Effector memory CD8-positive, alpha-beta T cell (primary cell): ENCODE measurements around the gene MLST8.
"Not testable (repeated sequence)": the region's sequence is repeated elsewhere in the genome, so short reads cannot be mapped to it uniquely, and the experiment has no call there.

Experiments used
- ATAC-seq: fragments of 150-1000 bp; cut with Tn5 transposase; replicated peaks from 2 replicates; pipeline ENCODE4 v1.10.0; 2021; ENCODE audit warnings: mild to moderate bottlenecking, moderate library complexity
- DNase-seq, 3 experiments: peaks; one replicate each; pipeline ENCODE4 v3.0.0; 2021
- H3K27ac Mint-ChIP-seq, 2 donors: one replicate each; pipeline ENCODE4 v1.8.0; 2022; ENCODE audit warnings: mild to moderate bottlenecking in 2 of 2, mixed read lengths in 2 of 2, moderate library complexity in 2 of 2
- H3K27me3 Mint-ChIP-seq, 2 donors: one replicate each; pipeline ENCODE4 v1.8.0; 2022; ENCODE audit warnings: mixed read lengths in 2 of 2
- H3K36me3 Mint-ChIP-seq: one replicate; pipeline ENCODE4 v1.8.0; 2022; ENCODE audit warnings: mild to moderate bottlenecking, moderate library complexity, mixed read lengths; ENCODE audit not compliant: insufficient read depth
- H3K4me1 Mint-ChIP-seq, 2 donors: one replicate each; pipeline ENCODE4 v1.8.0; 2022; ENCODE audit warnings: low read depth in 2 of 2, mixed read lengths in 2 of 2
- H3K4me3 Mint-ChIP-seq, 2 donors: one replicate each; pipeline ENCODE4 v1.8.0; 2022; ENCODE audit warnings: mild to moderate bottlenecking in 2 of 2, mixed read lengths in 2 of 2, moderate library complexity in 2 of 2
- H3K9me3 Mint-ChIP-seq, 2 donors: one replicate each; pipeline ENCODE4 v1.8.0; 2022; ENCODE audit warnings: mixed read lengths in 2 of 2

Gene MLST8

DNA sequence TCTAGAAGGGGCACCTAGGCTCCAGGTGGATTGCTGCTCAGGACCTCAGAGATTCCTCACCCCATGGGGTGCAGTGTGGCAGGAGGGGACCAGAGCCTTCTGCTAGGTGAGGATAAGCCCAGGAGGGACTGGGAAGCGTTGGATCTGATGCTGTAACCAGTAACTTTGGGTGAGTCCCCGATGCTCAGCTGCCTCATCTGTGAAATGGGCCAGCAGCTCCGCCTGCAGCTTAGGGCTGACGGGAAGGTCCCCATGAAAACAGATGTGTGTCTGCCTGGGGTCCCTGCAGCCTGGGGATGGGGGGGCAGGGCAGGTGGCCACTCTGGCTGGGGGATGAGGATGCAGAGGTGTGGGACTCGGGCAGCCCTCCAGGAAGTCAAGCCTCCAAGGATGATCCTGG, 6.2 kb upstream of the MLST8 start:
- Mint-ChIP-seq H3K36me3 (peaks cover 3% of the 10 kb centered on the region), H3K9me3 (no peaks in the 10 kb centered on the region), H3K4me3 (no peak overlapping the region), H3K27me3 (peaks cover 33 to 48% of the 10 kb centered on the region in 2 donors), H3K27ac (no peak overlapping the region), H3K4me1 (peaks cover 2 to 11% of the 10 kb centered on the region in 2 donors)
- no peak for DNase-seq
- no peak for ATAC-seq

DNA sequence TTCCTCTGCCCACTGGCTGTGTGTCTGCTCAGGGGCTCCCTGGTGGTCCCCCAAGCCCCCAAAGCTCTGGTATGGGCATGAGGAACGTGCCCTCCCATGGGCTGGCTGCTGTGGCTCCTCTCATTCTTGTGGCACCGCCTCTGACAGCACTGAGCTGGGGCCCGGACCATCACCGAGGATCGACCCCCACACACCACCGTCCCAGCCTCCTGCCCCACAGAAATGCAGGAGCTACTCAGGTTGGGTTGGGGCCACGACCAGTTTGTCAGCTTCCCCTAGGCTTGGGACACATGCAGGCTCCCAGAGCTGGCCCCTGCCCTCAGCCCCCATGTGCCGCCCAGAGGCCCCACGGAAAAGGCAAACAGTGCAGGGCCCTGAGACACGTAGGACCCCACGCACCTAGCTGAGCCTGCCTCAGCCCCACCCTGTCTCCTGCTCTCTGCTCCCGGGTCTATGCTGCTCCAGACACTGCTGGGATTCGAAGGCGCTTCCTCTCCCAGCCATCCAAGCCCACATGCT, 5.6 kb upstream of the MLST8 start:
- Mint-ChIP-seq H3K9me3 (no peaks in the 10 kb centered on the region), H3K4me1 (peaks cover 8 to 15% of the 10 kb centered on the region in 2 donors), H3K36me3 (peaks cover 3% of the 10 kb centered on the region), H3K27ac (no peak overlapping the region), H3K27me3 (peaks cover 33 to 42% of the 10 kb centered on the region in 2 donors), H3K4me3 (no peak overlapping the region)
- no peak for ATAC-seq
- no peak for DNase-seq

DNA sequence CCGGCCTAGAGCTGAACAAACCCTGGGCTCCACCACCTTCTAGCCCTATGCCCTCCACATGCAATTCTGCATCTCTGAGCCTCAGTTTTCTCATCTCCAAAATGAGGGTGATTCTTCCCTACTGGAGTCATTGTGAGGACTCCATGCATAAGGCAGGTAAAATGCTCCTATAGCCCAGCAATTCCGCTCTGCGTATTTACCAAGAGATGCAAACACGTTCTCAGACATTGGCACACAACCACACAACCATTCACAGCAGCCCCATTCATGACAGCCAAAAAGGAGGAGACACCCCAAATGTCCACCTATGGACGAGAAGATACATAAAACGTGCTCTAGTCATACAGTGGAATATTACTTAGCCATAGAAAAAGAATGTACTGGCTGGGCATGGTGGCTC, 4.9 kb upstream of the MLST8 start:
- H3K9me3 Mint-ChIP-seq = no peaks in the 10 kb centered on the region
- ATAC-seq (no peak), DNase-seq (no peak)
- H3K27ac Mint-ChIP-seq = no peak overlapping the region
- peaks cover 5% of the 10 kb centered on the region for H3K36me3 Mint-ChIP-seq
- peaks cover 7 to 11% of the 10 kb centered on the region in 2 donors for H3K4me1 Mint-ChIP-seq
- H3K27me3 Mint-ChIP-seq = peaks cover 26 to 36% of the 10 kb centered on the region in 2 donors
- no peak overlapping the region for H3K4me3 Mint-ChIP-seq

DNA sequence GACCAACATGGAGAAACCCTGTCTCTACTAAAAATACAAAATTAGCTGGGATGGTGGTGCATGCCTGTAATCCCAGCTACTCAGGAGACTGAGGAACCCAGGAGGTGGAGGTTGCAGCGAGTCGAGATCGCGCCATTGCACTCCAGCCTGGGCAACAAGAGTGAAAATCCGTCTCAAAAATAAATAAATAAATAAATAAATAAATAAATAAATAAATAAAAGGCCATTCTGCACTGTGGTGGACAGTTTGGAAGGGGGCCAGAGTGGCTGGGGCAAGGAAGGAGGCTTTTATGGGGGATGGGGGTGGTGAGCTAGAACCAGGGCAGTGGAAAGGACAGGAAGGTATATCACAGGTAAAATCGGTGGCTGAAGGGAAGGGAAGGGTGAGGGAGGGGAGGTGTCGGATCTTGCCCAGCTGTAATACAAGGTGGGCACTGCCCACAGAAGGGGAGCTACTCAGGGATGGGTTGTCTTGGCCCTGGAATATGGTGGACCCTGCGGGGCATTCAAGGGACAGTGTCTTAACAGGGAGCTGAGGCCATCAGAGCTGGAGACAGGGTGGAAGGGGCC, 2.0 kb upstream of the MLST8 start:
- ATAC-seq, DNase-seq, H3K9me3 Mint-ChIP-seq, H3K27ac Mint-ChIP-seq: not testable (repeated sequence)
- H3K4me3 Mint-ChIP-seq = peak overlapping the region; percentile 71 to 81
- H3K36me3 Mint-ChIP-seq = peaks cover 11% of the 10 kb centered on the region
- peaks cover 18 to 22% of the 10 kb centered on the region in 2 donors for H3K4me1 Mint-ChIP-seq
- peaks cover 16 to 21% of the 10 kb centered on the region in 2 donors for H3K27me3 Mint-ChIP-seq

DNA sequence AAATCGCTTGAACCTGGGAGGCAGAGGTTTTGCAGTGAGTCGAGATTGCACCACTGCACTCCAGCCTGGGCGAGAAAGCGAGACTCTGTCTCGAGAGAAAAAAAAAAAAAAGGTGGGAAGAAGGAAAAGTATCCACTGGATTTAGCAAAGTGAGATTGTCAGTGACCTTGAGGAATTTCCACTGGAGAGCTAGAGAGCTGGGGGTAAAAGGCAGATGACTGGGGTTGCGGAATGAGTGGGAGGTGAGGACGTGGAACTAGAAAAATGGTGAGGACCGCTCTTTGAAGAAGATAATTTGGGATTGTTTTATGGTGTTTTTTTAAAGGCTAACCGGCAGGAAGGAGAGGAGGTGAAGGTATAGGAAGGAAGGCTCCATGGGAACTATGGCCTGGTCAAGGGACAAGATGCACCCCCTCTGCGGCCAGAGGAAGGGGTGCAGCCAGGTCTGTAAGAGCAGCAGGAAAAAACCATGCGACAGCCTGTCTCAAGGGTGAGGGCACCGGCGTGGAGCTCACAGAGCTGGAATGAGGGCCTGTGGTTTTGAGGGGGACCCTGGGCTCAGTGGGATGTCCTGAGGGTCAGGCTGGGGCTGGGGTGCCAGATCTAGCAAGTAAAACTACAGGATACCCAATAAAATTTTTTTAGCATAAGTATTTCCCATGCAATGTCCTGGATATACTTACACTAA, 694 bp upstream of the MLST8 start:
- Mint-ChIP-seq H3K36me3 (peaks cover 17% of the 10 kb centered on the region), H3K9me3 (no peaks in the 10 kb centered on the region), H3K4me1 (peaks cover 18 to 22% of the 10 kb centered on the region in 2 donors), H3K4me3 (peak overlapping the region; percentile 71 to 81), H3K27me3 (peaks cover 6 to 10% of the 10 kb centered on the region in 2 donors), H3K27ac (peak overlapping the region; percentile 85 to 90)
- ATAC-seq = no peak
- no peak for DNase-seq

DNA sequence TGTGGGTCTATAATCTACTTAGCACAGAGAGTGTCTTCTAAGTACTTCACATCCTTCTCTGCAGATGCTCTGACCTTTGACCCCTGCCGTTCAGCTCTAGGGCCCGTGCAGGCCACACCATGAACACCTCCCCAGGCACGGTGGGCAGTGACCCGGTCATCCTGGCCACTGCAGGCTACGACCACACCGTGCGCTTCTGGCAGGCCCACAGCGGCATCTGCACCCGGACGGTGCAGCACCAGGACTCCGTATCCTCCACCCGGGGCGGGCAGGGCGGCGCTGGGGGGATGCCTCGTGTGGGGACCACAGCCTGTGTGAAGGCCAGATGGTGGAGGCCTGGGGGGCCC, 686 bp downstream of the MLST8 start:
- peaks cover 24% of the 10 kb centered on the region for H3K36me3 Mint-ChIP-seq
- ATAC-seq (no peak), DNase-seq (no peak)
- peak overlapping the region; percentile 71 to 81 for H3K4me3 Mint-ChIP-seq
- H3K27me3 Mint-ChIP-seq = no peaks in the 10 kb centered on the region
- H3K4me1 Mint-ChIP-seq = peaks cover 18 to 22% of the 10 kb centered on the region in 2 donors
- H3K9me3 Mint-ChIP-seq = no peaks in the 10 kb centered on the region
- peak overlapping the region in 1 of 2 donors; percentile 90 for H3K27ac Mint-ChIP-seq

DNA sequence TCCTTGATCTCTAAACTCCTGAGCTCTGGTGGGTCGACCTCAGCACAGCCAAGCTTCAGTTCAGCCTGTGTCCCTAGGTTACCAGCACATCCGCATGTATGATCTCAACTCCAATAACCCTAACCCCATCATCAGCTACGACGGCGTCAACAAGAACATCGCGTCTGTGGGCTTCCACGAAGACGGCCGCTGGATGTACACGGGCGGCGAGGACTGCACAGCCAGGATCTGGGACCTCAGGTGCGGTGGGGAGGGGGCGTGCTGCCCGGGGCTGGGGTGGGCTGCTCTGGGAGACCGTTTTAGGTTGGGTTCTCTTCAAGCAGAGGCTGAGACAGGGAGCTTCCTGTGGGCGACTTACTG, 1.1 kb downstream of the MLST8 start:
- Mint-ChIP-seq H3K9me3 (no peaks in the 10 kb centered on the region), H3K4me1 (peaks cover 18 to 22% of the 10 kb centered on the region in 2 donors), H3K27me3 (no peaks in the 10 kb centered on the region), H3K4me3 (peak overlapping the region; percentile 71 to 81), H3K27ac (peak overlapping the region in 1 of 2 donors; percentile 90), H3K36me3 (peaks cover 24% of the 10 kb centered on the region)
- DNase-seq (no peak), ATAC-seq (no peak)

DNA sequence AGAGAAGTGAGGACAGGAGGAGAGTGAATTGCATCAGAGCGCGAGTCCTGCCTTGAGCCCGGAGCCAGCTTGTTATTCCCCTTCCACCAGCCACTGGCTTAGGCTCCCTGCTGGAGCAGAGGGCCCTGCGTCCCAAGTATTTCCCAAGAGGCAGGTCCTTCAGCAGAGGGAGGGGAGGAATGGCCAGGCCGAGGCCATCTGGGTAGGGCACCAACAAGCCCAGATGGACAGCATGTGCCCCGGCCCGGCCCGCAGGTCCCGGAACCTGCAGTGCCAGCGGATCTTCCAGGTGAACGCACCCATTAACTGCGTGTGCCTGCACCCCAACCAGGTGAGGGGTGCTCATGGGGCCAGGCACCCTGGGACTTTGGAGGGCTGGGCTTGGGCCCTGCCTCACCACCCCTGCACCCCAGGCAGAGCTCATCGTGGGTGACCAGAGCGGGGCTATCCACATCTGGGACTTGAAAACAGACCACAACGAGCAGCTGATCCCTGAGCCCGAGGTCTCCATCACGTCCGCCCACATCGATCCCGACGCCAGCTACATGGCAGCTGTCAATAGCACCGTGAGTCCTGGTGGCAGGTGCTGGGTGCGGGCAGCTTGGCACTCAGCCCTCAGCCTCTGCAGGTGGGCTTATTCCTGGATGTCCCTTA, 1.7 kb downstream of the MLST8 start:
- peak overlapping the region; percentile 71 to 81 for H3K4me3 Mint-ChIP-seq
- no peak overlapping the region for H3K27ac Mint-ChIP-seq
- peaks cover 24% of the 10 kb centered on the region for H3K36me3 Mint-ChIP-seq
- H3K4me1 Mint-ChIP-seq = peaks cover 21 to 25% of the 10 kb centered on the region in 2 donors
- H3K27me3 Mint-ChIP-seq = no peaks in the 10 kb centered on the region
- ATAC-seq = no peak
- H3K9me3 Mint-ChIP-seq = no peaks in the 10 kb centered on the region
- DNase-seq = no peak

DNA sequence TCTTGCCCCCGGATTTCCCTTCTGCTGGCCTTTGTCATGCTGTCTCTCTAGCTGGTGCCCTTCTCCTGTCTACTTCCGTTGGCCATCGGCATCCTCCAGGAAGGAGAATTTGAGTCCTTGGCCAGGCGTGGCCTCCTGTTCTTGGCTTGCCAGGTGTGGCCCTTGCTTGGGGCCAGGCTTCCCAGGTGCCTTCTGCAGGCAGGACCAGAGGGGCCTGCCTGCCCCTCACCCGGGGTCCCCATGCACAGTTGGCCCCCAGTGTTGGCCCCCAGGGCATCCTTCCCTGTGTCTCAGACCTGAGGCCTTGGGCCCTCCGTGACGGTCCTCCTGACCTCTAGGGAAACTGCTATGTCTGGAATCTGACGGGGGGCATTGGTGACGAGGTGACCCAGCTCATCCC, 2.6 kb downstream of the MLST8 start:
- H3K27me3 Mint-ChIP-seq = no peaks in the 10 kb centered on the region
- ATAC-seq (no peak), DNase-seq (no peak)
- peaks cover 28 to 30% of the 10 kb centered on the region in 2 donors for H3K4me1 Mint-ChIP-seq
- H3K36me3 Mint-ChIP-seq = peaks cover 21% of the 10 kb centered on the region
- peak overlapping the region in 1 of 2 donors; percentile 54 for H3K4me3 Mint-ChIP-seq
- peak overlapping the region in 1 of 2 donors; percentile 38 for H3K27ac Mint-ChIP-seq
- no peaks in the 10 kb centered on the region for H3K9me3 Mint-ChIP-seq

DNA sequence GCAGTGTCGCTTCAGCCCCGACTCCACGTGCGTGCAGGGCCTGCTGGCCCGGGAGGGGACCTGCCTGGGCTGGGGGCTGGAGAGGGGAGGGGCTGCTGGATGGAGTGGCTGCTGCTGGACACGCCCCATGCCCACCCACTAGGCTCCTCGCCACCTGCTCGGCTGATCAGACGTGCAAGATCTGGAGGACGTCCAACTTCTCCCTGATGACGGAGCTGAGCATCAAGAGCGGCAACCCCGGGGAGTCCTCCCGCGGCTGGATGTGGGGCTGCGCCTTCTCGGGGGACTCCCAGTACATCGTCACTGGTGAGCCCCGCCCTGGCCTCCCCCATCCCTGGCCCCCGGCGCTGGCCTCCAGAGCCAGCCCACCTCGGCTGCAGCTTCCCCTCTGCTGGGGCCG, 3.1 kb downstream of the MLST8 start:
- Mint-ChIP-seq H3K4me1 (peaks cover 33% of the 10 kb centered on the region in 2 donors), H3K27ac (no peak overlapping the region), H3K4me3 (no peak overlapping the region), H3K27me3 (no peaks in the 10 kb centered on the region), H3K9me3 (no peaks in the 10 kb centered on the region), H3K36me3 (peaks cover 21% of the 10 kb centered on the region)
- ATAC-seq = no peak
- DNase-seq = no peak

DNA sequence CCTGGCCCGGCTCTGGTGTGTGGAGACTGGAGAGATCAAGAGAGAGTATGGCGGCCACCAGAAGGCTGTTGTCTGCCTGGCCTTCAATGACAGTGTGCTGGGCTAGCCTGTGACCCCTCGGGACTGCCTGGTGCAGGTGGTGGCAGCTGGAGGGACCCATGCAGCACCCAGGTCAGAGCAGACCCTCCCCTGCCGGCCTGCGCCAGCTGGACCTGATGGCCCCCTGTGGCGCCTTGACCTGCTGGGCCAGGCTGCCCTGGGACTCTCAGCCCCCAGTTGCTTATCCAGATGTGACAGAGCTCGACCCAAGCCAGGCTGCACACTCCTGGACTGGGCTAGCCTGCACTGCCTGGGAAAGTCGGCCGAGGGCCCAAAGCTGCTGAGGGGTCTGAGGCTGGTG, 3.5 kb downstream of the MLST8 start:
- H3K27me3 Mint-ChIP-seq = no peaks in the 10 kb centered on the region
- ATAC-seq = no peak
- H3K4me3 Mint-ChIP-seq = no peak overlapping the region
- peaks cover 21% of the 10 kb centered on the region for H3K36me3 Mint-ChIP-seq
- DNase-seq = no peak
- no peaks in the 10 kb centered on the region for H3K9me3 Mint-ChIP-seq
- no peak overlapping the region for H3K27ac Mint-ChIP-seq
- H3K4me1 Mint-ChIP-seq = peaks cover 31 to 37% of the 10 kb centered on the region in 2 donors

DNA sequence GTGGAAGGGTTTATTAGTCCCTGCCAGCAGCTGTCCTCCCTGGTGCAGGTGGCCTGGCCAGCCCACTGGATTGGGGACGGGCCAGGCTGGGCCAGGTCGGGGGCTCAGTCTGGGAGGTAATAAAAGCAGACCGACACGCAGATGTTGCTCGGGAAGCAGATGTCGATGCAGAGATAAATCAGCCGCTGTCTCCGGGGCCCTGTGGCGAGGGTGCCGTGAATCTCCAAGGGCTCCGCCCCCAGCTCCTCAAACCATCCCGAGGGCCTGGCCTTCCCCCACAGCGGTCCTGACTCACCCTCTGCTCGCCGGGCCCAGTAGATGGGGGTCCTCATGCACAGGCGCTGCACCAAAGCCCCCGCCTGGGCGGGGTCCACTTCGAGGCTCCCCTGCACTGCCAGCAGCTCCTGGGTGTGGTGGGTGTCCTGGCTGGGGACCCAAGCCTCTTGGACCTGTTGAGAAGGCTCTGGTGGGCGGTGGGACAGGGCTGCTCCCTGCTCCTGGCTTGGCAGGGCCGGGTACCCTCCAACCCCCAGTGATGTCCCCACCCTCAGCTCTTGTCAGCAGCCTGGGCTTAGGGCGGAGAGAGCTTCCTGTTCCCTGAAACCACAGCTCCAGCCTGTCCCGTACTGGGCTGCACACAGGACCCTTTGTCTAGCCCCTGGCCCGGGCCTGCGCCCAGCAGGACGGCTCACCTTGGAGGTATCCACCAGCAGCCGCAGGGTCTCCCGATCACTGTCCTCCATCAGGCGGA, 4.2 kb downstream of the MLST8 start:
- Mint-ChIP-seq H3K4me3 (no peak overlapping the region), H3K27me3 (no peaks in the 10 kb centered on the region), H3K27ac (no peak overlapping the region), H3K4me1 (peaks cover 27 to 34% of the 10 kb centered on the region in 2 donors), H3K36me3 (peaks cover 21% of the 10 kb centered on the region), H3K9me3 (no peaks in the 10 kb centered on the region)
- DNase-seq = no peak
- no peak for ATAC-seq

DNA sequence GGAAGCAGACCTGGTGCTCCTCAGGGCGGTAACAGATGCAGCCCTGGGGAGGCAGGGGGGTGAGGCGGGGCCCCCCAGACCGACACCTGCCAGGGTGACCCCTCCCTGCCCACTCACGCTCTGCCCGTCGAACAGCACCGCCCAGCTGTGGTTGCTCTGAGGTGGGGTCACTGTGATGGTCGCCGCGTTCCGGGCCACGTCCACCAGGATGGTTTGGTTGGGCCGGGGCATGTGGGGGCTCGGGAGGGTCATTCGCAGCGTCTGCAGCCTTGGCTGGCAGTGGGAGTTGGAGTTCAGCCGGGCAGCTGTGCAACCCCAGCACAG, 4.7 kb downstream of the MLST8 start:
- Mint-ChIP-seq H3K27me3 (no peaks in the 10 kb centered on the region), H3K36me3 (peaks cover 25% of the 10 kb centered on the region), H3K27ac (no peak overlapping the region), H3K4me1 (peaks cover 24 to 30% of the 10 kb centered on the region in 2 donors), H3K9me3 (no peaks in the 10 kb centered on the region), H3K4me3 (no peak overlapping the region)
- DNase-seq (no peak), ATAC-seq (no peak)
